Stimulated activated CD8-positive, alpha-beta memory T cell treated with anti-CD3 and anti-CD28 coated beads, Interleukin-4, amount 100 ng/mL, for 4 hours (primary cell): ENCODE measurements around the gene LPCAT1.

Source experiments
- DNase-seq, 2 donors: peaks; one replicate each; pipeline ENCODE4 v3.0.0-alpha.2; 2020; ENCODE audit warnings: low read depth in 2 of 2, low spot score in 1 of 2

Gene LPCAT1

DNA sequence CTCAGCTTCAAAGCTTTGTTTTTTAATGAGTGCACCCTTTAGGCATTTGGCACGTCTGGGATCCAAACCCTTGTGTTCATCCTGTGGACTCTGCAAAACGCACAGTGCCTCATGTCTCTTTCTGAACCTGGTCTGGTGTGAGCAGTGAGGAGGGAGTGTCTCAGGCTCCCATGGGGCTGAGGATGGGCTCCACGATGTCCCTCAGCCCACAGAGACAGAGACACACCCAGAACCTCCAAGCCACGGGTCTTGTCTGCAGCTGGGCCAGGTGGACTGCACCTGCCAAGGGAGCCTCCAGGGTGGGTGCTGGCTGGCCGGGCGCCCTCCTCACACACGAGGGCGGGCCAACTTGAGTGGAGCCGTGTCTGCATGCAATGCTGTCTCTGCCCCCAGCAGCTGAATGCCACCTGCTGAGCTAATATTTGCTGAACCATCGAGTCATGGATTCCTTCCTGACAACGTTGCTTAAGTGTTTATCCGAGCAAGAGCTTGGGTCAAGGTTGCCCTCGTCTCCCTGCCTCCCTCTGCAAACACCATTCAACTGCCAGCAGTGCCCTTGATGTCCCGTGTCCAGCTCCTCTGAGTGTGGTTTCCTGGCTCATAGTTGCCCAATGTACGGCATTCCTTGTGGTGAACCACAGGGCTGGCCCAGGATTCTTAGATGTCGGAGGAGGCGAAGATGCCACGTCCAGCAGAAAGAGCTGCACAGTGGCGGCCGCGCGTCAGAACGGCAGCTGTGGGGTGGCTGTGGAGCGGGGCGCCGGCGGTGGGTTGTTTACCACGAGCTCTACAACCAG is 31.4 kb upstream of the LPCAT1 start:
- DNase-seq, result no peak

GRCh38 chr5:1554410-1554967 is 30.7 kb upstream of the LPCAT1 start:
- no peak for DNase-seq

GRCh38 chr5:1553539-1554409 is 30.0 kb upstream of the LPCAT1 start:
- DNase-seq, result no peak

DNA sequence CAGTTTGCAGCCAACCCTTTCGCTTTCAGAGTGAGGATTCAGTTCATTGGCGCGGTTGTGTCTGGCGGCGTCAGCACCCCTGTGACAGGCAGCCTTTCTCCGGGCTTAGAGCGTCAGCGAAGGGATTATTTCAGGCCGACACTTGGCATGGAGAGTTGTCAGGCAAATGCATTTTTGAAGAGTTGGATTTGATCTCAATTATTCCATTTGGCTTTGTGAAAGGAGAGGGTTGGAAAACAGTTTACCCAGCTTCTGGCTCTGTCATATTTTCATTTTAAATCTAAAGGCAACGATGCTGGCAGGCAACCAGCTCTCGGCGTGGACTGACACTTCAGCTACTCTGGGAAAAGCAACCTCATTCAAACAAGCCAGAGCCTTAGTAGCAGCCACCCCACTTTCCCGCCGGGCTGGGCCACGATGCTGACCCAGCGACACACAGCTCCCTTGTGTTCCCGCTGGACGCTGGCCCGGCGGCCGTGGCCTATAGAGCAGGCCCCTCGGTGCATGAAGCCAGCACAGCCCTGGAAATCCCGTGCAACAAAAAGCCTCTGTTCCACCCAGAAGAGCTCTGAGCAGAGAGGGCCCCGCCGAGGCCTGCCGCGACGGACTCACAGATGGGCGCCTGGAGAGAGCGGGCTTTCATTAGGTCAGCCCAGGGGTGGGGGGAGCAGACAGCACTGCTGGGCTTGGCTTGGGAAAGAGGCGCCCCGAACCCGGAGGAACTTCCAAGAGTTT is 28.9 kb upstream of the LPCAT1 start:
- DNase-seq, result no peak

DNA sequence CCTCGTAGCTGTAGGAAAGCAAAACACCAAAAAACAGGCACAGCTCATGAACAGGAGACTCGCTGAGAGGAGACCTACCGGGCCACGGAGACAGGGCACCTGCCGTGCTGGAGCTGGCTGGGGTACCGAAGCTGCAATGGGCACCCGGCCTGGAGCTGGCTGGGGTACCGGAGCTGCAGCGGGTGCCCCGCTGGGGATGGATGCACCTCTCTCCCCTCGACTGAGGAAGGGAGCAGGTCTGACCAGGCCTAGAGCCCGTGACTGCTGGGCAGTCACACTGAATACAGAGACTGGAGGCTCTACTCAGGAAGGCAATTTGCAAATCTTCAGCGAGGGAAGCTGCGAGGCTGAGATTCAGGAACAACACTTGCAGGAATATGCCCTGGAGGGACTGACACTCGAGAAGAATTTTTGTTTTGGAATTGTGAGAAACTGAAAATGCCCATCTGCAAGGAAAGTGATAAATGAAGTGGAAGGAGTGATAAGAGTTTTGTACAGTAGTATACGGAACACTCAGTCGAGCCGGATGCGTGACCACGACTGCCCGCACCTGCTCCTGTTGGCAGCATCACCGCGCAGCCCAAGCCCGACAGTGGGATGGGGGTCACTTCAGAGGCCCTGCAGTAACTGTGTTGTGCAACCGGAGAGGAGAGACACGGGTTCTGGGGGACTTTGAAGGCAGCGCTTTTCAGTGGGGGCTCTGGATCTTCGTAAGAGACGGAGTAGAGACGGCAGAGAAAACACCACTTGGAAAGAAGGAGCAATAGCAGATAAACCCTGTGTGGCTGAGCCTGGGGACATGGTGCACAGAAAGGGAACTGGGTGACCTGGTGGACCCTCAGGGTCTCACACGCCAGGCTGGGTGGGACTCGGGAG is 27.9 kb upstream of the LPCAT1 start:
- no peak for DNase-seq

DNA sequence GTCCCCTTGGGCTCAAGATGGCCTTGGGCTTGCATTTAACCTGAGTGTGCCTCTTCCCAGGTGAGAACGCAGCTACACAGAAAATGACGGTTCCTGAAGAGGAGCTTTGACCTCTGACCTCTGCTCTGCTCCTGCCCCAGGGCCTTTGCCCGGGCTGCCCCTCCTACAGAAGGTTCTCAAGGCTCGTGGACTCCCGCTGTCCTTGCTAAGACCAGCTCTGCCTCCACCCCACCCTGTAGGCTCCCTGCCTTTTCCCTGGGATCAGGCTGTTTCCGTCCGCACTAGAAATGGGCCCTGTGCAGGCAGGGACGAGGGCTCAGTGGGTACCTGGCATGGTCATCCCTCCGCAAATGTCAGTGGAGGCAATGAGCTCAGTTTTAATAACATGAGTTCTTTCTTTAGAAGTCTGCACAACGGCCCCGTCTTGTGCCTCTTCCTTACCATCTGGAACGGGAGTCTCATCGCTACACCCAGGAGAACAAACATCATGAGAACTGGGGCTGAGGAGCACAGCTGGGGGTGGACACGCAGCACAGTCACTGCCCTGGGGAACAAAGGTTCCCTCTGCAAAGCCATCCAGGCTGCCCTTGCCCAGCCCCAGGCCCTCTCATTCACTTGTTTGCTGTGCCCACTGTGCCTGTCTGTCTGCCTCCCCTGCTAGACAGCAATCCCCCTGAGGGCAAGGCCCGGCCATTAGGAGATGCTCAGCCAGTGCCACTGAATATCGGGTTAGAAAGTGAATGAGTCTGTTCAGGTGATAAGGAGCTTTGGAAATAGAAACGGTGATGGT is 26.7 kb upstream of the LPCAT1 start:
- DNase-seq, result no peak

GRCh38 chr5:1549475-1550030 is 25.8 kb upstream of the LPCAT1 start:
- DNase-seq, result no peak

- no peak for DNase-seq
These were observed 25.1 kb upstream of the LPCAT1 start for GRCh38 chr5:1548702-1549474.

- DNase-seq, result no peak
These were observed 23.9 kb upstream of the LPCAT1 start for GRCh38 chr5:1547655-1548054.

DNA sequence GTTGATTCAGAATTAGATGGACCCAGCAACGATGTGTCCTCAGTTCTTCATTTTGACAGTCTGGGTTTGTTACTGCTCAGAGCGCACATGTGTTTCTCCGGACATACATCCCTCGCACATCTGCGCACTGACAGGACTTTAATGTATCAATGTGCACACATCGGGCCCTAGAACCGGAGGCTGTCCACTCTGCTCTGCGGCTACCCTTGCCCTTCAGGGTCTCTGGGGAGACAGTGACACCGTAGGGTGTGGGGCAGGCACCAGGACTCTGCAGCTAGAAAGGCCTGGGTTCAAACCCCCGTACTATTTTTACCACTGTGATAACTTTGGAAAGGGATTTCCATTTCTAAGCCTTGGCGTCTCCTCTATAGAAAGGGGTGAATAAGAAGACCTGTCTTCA is 23.5 kb upstream of the LPCAT1 start:
- DNase-seq, result no peak

DNA sequence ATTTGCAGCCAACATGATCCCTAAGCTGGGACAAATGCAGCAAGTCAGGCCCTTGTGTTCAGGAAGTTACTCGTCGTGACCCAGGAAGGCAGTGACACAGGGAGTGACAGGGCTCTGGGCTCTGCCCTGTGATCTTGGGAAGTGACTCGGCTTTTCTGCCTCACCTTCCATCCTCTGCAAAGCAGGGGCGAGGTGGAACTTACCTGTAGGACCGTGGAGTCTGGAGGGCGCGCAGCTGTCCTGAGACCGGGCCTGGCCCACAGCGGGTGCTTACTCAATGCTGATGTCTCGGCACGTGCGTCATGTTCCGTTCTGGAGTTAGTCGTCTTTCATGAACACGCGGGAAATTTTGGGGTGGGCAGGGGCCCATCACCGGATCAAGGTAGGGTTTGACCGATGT is 22.8 kb upstream of the LPCAT1 start:
- no peak for DNase-seq

GRCh38 chr5:1545805-1546355 is 22.1 kb upstream of the LPCAT1 start:
- no peak for DNase-seq

- DNase-seq, result no peak
These were observed 21.5 kb upstream of the LPCAT1 start for GRCh38 chr5:1545126-1545804.

DNA sequence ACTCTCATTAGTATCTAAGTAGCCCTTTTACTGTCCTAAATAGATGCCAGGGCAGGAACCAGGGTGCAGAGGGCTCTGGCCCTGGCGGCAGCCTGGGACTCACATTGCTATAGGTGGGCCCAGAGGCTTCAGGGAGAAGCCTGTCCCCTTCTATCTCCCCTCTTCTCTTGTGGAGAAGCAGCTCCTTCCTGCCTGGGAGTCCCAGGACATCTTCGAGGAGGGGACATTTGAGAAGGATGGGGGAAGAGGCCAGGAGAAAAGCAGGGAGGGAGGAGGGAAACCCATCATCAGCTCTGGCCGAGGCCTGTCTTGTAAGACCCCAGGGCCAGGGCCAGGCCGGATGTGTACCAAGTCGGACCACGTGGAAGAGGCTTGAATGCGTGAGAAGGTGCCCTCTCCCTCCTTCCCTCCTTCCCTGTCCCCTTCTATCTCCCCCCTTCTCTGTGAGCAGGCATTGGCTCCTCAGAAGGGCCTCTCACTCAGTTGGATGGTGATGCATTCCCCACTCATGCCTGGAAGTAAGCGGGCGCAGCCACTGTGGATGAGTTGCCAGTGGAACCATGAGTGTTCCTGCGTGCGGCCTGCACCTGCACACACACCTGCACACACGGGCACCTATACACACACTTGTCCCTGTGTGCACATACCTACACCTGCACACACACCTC is 20.7 kb upstream of the LPCAT1 start:
- DNase-seq, result no peak

- DNase-seq, result no peak
These were observed 19.9 kb upstream of the LPCAT1 start for GRCh38 chr5:1543398-1544293.

- no peak for DNase-seq
These were observed 19.0 kb upstream of the LPCAT1 start for GRCh38 chr5:1542781-1543180.
